ENCODE results near the gene KCNIP3. TPM values are rescaled to one million over a fixed set of nuclear protein-coding genes. Genes with fewer than 3 reads are reported as not detected.

KCNIP3 gene
- total RNA-seq, 1 experiment from 2014 or later, result 19.1 TPM

DNA sequence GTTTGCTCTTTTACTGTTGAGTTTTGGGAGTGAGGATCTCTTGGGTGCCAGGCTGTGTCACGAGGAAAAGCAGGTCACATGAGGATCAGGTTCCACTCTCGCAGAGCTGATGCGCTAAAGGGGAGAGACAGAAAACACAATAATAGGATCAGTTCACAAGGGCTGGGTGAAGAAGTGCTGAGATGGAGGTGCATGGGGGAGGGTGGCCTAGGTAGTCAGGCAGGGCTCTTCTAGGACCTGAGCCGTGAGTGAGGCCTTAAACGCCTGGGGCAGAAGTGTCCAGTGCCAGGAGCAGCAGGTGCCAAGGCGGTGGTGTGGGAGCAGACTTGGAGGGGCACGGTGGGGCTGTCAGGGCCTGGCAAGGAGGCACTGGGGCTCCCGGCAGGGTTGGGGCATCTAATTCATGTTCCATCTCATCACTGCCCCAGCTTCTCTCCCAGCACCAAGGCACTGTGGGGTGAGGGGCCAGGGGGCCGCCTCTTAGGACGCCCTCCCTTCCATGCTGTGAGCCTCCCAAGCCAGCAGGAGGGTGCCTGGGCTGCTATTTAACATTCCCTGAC lies 9.3 kb downstream of the KCNIP3 start:
- intact Hi-C loops (cut with micrococcal nuclease), result no loop called here
- TF ChIP-seq EZH2 (IDR thresholded peaks at IDR 0.05; ENCODE audit: low read length, unreplicated experiment) (no peak), EZH2phosphoT487 (IDR thresholded peaks at IDR 0.05; ENCODE audit: borderline replicate concordance, low read length) (no peak)
- TF ChIP-seq, protein P1, sequence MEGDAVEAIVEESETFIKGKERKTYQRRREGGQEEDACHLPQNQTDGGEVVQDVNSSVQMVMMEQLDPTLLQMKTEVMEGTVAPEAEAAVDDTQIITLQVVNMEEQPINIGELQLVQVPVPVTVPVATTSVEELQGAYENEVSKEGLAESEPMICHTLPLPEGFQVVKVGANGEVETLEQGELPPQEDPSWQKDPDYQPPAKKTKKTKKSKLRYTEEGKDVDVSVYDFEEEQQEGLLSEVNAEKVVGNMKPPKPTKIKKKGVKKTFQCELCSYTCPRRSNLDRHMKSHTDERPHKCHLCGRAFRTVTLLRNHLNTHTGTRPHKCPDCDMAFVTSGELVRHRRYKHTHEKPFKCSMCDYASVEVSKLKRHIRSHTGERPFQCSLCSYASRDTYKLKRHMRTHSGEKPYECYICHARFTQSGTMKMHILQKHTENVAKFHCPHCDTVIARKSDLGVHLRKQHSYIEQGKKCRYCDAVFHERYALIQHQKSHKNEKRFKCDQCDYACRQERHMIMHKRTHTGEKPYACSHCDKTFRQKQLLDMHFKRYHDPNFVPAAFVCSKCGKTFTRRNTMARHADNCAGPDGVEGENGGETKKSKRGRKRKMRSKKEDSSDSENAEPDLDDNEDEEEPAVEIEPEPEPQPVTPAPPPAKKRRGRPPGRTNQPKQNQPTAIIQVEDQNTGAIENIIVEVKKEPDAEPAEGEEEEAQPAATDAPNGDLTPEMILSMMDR (conservative IDR thresholded peaks at IDR 0.05; ENCODE audit: low read depth, low read length), result no peak
- Histone ChIP-seq H3K4me1 (ENCODE audit: insufficient read depth, low read length) (peaks cover 20% of the 10 kb centered on the region), H3K27ac (ENCODE audit: low read length) (peak overlapping the region; percentile 28; the same call in 1 of the 2 replicates), H3K36me3 (ENCODE audit: low read depth, low read length) (no peaks in the 10 kb centered on the region), H3K27me3 (ENCODE audit: low read length) (no peaks in the 10 kb centered on the region), H3F3A (ENCODE audit: low read length, unreplicated experiment) (no peaks in the 10 kb centered on the region), H4K20me1 (ENCODE audit: low read length) (no peaks in the 10 kb centered on the region), H3K9me2 (replicated peaks; ENCODE audit: low read length) (no peaks in the 10 kb centered on the region), H3K4me2 (ENCODE audit: low read length) (peak overlapping the region; percentile 51), H3K4me3 (ENCODE audit: low read length) (no peak overlapping the region), H3K79me2 (ENCODE audit: low read length) (no peaks in the 10 kb centered on the region), H2AFZ (ENCODE audit: low read length) (no peak overlapping the region), H3K9me3 (ENCODE audit: low read length) (no peaks in the 10 kb centered on the region), H3K9ac (ENCODE audit: low read length) (no peak overlapping the region)
- 0 out of 2 replicates have a peak, but pooled peaks have one; percentile 4 for ATAC-seq
- ChIA-PET POLR2A (ENCODE audit: unreplicated experiment) (no interaction called here), CTCF (interaction anchor here (0.6 to 0.9 kb wide), 2 partner anchors 9 to 82 kb away, joined by 3 read pairs; no protein-coding TSS in a partner anchor)
- BruUV-seq (replicated peaks), result no TSS peak
- DNase-seq, result no peak

DNA sequence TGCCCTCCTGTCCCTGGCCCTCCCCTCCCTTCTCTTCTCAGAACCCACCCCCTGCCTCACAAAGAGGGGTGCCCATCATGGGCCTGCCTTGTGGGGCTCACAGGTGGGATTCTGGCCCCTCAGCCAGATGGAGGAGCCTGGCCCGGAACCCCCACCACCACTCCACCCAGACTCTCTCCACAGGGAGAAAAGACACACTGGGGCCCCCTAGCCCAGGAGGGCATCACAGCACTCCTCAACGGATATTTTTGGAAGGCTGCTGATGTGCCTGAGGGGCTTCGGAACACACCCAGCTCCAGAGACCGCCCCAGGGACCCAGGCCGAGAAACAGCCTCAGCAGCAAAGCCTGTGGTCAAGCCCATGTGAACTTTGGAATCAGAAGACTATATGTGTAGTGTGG lies 9.9 kb downstream of the KCNIP3 start:
- H3K4me1 ChIP-seq (ENCODE audit: insufficient read depth, low read length), result peaks cover 20% of the 10 kb centered on the region
- no peak overlapping the region for H3K9ac ChIP-seq (ENCODE audit: low read length)
- H3K27ac ChIP-seq (ENCODE audit: low read length), result no peak overlapping the region
- POLR2A ChIA-PET (ENCODE audit: unreplicated experiment), result no interaction called here
- no peaks in the 10 kb centered on the region for H3K9me2 ChIP-seq (replicated peaks; ENCODE audit: low read length)
- H3K4me2 ChIP-seq (ENCODE audit: low read length), result no peak overlapping the region
- CTCF ChIA-PET, result no interaction called here
- H3K36me3 ChIP-seq (ENCODE audit: low read depth, low read length), result no peaks in the 10 kb centered on the region
- H3K4me3 ChIP-seq (ENCODE audit: low read length), result no peak overlapping the region
- no TSS peak for BruUV-seq (replicated peaks)
- ATAC-seq (no peak), DNase-seq (no peak)
- intact Hi-C loops (cut with micrococcal nuclease), result no loop called here
- no peak overlapping the region for H2AFZ ChIP-seq (ENCODE audit: low read length)
- no peaks in the 10 kb centered on the region for H4K20me1 ChIP-seq (ENCODE audit: low read length)
- H3K9me3 ChIP-seq (ENCODE audit: low read length), result no peaks in the 10 kb centered on the region
- no peaks in the 10 kb centered on the region for H3K27me3 ChIP-seq (ENCODE audit: low read length)
- TF ChIP-seq EZH2 (IDR thresholded peaks at IDR 0.05; ENCODE audit: low read length, unreplicated experiment) (no peak), EZH2phosphoT487 (IDR thresholded peaks at IDR 0.05; ENCODE audit: borderline replicate concordance, low read length) (no peak)
- TF ChIP-seq, protein P1 (conservative IDR thresholded peaks at IDR 0.05; ENCODE audit: low read depth, low read length), result no peak
- no peaks in the 10 kb centered on the region for H3K79me2 ChIP-seq (ENCODE audit: low read length)
- H3F3A ChIP-seq (ENCODE audit: low read length, unreplicated experiment), result no peaks in the 10 kb centered on the region

DNA sequence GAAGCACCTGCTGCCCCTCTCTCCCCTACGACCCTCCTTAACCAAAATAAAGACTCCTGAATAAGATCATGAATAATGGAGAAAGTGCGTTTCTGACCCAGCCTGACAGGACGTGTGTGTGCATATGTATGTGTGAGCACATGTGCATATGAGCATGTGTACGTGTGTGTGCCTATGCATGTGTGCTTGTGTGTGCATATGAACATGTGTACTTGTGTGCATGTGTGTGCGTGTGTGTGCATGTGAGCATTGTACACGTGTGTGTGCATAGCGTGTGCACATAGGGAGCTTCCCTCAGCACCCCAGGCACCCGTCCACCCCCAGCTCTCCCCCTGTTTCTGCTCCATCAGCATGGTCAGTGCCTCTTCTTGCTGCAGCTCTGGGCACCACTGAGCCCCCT lies 10.7 kb downstream of the KCNIP3 start:
- no peaks in the 10 kb centered on the region for H3F3A ChIP-seq (ENCODE audit: low read length, unreplicated experiment)
- no peak overlapping the region for H3K27ac ChIP-seq (ENCODE audit: low read length)
- H3K9me3 ChIP-seq (ENCODE audit: low read length), result no peaks in the 10 kb centered on the region
- H2AFZ ChIP-seq (ENCODE audit: low read length), result no peak overlapping the region
- H3K4me1 ChIP-seq (ENCODE audit: insufficient read depth, low read length), result peaks cover 22% of the 10 kb centered on the region
- no TSS peak for BruUV-seq (replicated peaks)
- ChIA-PET POLR2A (ENCODE audit: unreplicated experiment) (no interaction called here), CTCF (no interaction called here)
- no peaks in the 10 kb centered on the region for H3K79me2 ChIP-seq (ENCODE audit: low read length)
- no peaks in the 10 kb centered on the region for H3K9me2 ChIP-seq (replicated peaks; ENCODE audit: low read length)
- H3K4me2 ChIP-seq (ENCODE audit: low read length), result no peak overlapping the region
- no peak overlapping the region for H3K9ac ChIP-seq (ENCODE audit: low read length)
- no peak overlapping the region for H3K4me3 ChIP-seq (ENCODE audit: low read length)
- H4K20me1 ChIP-seq (ENCODE audit: low read length), result no peaks in the 10 kb centered on the region
- no peaks in the 10 kb centered on the region for H3K36me3 ChIP-seq (ENCODE audit: low read depth, low read length)
- ATAC-seq (no peak), DNase-seq (no peak)
- TF ChIP-seq EZH2 (IDR thresholded peaks at IDR 0.05; ENCODE audit: low read length, unreplicated experiment) (no peak), EZH2phosphoT487 (IDR thresholded peaks at IDR 0.05; ENCODE audit: borderline replicate concordance, low read length) (no peak)
- TF ChIP-seq, protein P1 (conservative IDR thresholded peaks at IDR 0.05; ENCODE audit: low read depth, low read length), result no peak
- no peaks in the 10 kb centered on the region for H3K27me3 ChIP-seq (ENCODE audit: low read length)
- intact Hi-C loops (cut with micrococcal nuclease), result no loop called here
